Measurements from ENCODE around the gene CCDC74A.

- no peak for TF ChIP-seq FOXK2 (IDR thresholded peaks at IDR 0.05)
- no peak for TF ChIP-seq ELF4 (IDR thresholded peaks at IDR 0.05)
- TF ChIP-seq SP1 (IDR thresholded peaks at IDR 0.05): no peak
Observed at GRCh38 chr2:131552871-131553270, 25.2 kb downstream of the CCDC74A start.
